Activated CD4-positive, alpha-beta T cell treated with anti-CD3 and anti-CD28 coated beads for 36 hours (primary cell): ENCODE results near the gene SECTM1. TPM values are rescaled to one million over a fixed set of nuclear protein-coding genes. Genes with fewer than 3 reads are reported as not detected.
A peak's percentile ranks its signal among the peaks of the same experiment; 100 is the strongest.
"Not testable (repeated sequence)": the region's sequence is repeated elsewhere in the genome, so short reads cannot be mapped to it uniquely, and the experiment has no call there.

Source experiments
- ATAC-seq: fragments of 200-7000 bp; cut with Tn5 transposase; one replicate; pipeline ENCODE4 v1.10.0; 2021; ENCODE audit warnings: mild to moderate bottlenecking, moderate library complexity
- CTCF ChIA-PET: fragments of 350-600 bp; sonication (Branson Sonifier 250); formaldehyde crosslinking; loops from one replicate; lab custom pipeline; 2021; ENCODE audit warnings: antibody characterized with exemption; lab: Charles Lee
- POLR2A ChIA-PET: fragments of 350-600 bp; sonication (Branson Sonifier 250); formaldehyde crosslinking; loops from one replicate; lab custom pipeline; 2021; ENCODE audit warnings: antibody characterized with exemption, inconsistent platforms; lab: Charles Lee
- DNase-seq: peaks from one replicate; pipeline ENCODE4 v3.0.0-alpha.2; 2020
- H3K27ac Mint-ChIP-seq: one replicate; pipeline ENCODE4 v1.8.0; 2021; ENCODE audit warnings: mixed read lengths
- H3K27me3 Mint-ChIP-seq: one replicate; pipeline ENCODE4 v1.8.0; 2021; ENCODE audit warnings: mixed read lengths
- H3K36me3 Mint-ChIP-seq: one replicate; pipeline ENCODE4 v1.8.0; 2021; ENCODE audit warnings: low read depth, mixed read lengths
- H3K4me1 Mint-ChIP-seq: one replicate; pipeline ENCODE4 v1.8.0; 2021; ENCODE audit warnings: mixed read lengths
- H3K4me3 Mint-ChIP-seq: one replicate; pipeline ENCODE4 v1.8.0; 2021; ENCODE audit warnings: mild to moderate bottlenecking, moderate library complexity, mixed read lengths
- H3K9me3 Mint-ChIP-seq: one replicate; pipeline ENCODE4 v1.8.0; 2021; ENCODE audit warnings: low read depth, mixed read lengths
- intact Hi-C, 2 experiments: fragments of 100-400 bp; cut with DNase I in 1 of 2; cut with micrococcal nuclease in 1 of 2; formaldehyde crosslinking; loops; one replicate each; pipeline versions ENCODE4 v1.14.2 to v1.15.1; 2022 to 2024; cut with DNase I, micrococcal nuclease
- total RNA-seq, 2 experiments: library from RNA; stranded (reverse); gene quantifications; one replicate each; pipeline ENCODE4 v1.2.3, GENCODE V29; 2021

Gene SECTM1
- total RNA-seq, 2 experiments from 2014 or later = 9.0 to 10.9 TPM

- H3K9me3 Mint-ChIP-seq = no peaks in the 10 kb centered on the region
- no peak for DNase-seq
- peaks cover 37% of the 10 kb centered on the region for H3K27me3 Mint-ChIP-seq
- H3K4me1 Mint-ChIP-seq = peaks cover 15% of the 10 kb centered on the region
- intact Hi-C loops = no loop called here
- ATAC-seq = no peak
- ChIA-PET CTCF (no interaction called here), POLR2A (no interaction called here)
- H3K4me3 Mint-ChIP-seq = no peak overlapping the region
- H3K27ac Mint-ChIP-seq = no peak overlapping the region
- H3K36me3 Mint-ChIP-seq = no peaks in the 10 kb centered on the region
Observed at GRCh38 chr17:82374626-82375331, 41.2 kb upstream of the SECTM1 start.

GRCh38 chr17:82373731-82374625 is 40.4 kb upstream of the SECTM1 start:
- Mint-ChIP-seq H3K36me3 (no peaks in the 10 kb centered on the region), H3K27ac (no peak overlapping the region), H3K27me3 (peaks cover 41% of the 10 kb centered on the region), H3K9me3 (no peaks in the 10 kb centered on the region), H3K4me1 (peaks cover 15% of the 10 kb centered on the region), H3K4me3 (no peak overlapping the region)
- DNase-seq (no peak), ATAC-seq (no peak)
- ChIA-PET CTCF (no interaction called here), POLR2A (no interaction called here)
- intact Hi-C loops = no loop called here

- H3K4me3 Mint-ChIP-seq, intact Hi-C loops, POLR2A ChIA-PET, ATAC-seq, H3K9me3 Mint-ChIP-seq, H3K36me3 Mint-ChIP-seq, H3K27ac Mint-ChIP-seq, DNase-seq: not testable (repeated sequence)
- Mint-ChIP-seq H3K4me1 (peaks cover 15% of the 10 kb centered on the region), H3K27me3 (peaks cover 38% of the 10 kb centered on the region)
- CTCF ChIA-PET = interaction anchor here (0.7 kb wide), 1 partner anchor 29 kb away, joined by 3 read pairs; no protein-coding TSS in a partner anchor
Observed at GRCh38 chr17:82373072-82373452, 39.5 kb upstream of the SECTM1 start.

- Mint-ChIP-seq H3K4me3 (no peak overlapping the region), H3K36me3 (no peaks in the 10 kb centered on the region), H3K27me3 (peaks cover 40% of the 10 kb centered on the region), H3K27ac (no peak overlapping the region), H3K9me3 (no peaks in the 10 kb centered on the region), H3K4me1 (peaks cover 15% of the 10 kb centered on the region)
- ChIA-PET CTCF (interaction anchor here (0.7 kb wide), 1 partner anchor 29 kb away, joined by 3 read pairs; no protein-coding TSS in a partner anchor), POLR2A (no interaction called here)
- intact Hi-C loops = no loop called here
- DNase-seq = no peak
- no peak for ATAC-seq
Observed at GRCh38 chr17:82372249-82373071, 38.9 kb upstream of the SECTM1 start.

- no peaks in the 10 kb centered on the region for H3K36me3 Mint-ChIP-seq
- no peak within 1 kb of the TSS for H3K27ac Mint-ChIP-seq
- H3K4me1 Mint-ChIP-seq = peaks cover 15% of the 10 kb centered on the region
- ChIA-PET CTCF (interaction anchor here (0.8 to 1.3 kb wide), 3 partner anchors 20 to 130 kb away, joined by 3 to 4 read pairs (median 3); no protein-coding TSS in a partner anchor), POLR2A (no interaction called here)
- intact Hi-C loops = no loop called here
- peak within 1 kb of the TSS; percentile 7 for H3K4me3 Mint-ChIP-seq
- ATAC-seq = no peak
- H3K27me3 Mint-ChIP-seq = peaks cover 42% of the 10 kb centered on the region
- no peaks in the 10 kb centered on the region for H3K9me3 Mint-ChIP-seq
- no peak for DNase-seq
Observed at GRCh38 chr17:82371333-82372248, 38.0 kb upstream of the SECTM1 start, which contains the start of gene UTS2R. UTS2R (plus strand) TSS chr17:82371765; CDS start chr17:82374325, 2,560 bp downstream.

- Mint-ChIP-seq H3K9me3 (no peaks in the 10 kb centered on the region), H3K4me3 (peak overlapping the region; percentile 7), H3K4me1 (peaks cover 15% of the 10 kb centered on the region), H3K36me3 (no peaks in the 10 kb centered on the region), H3K27me3 (peaks cover 38% of the 10 kb centered on the region), H3K27ac (no peak overlapping the region)
- peak; percentile 59 for DNase-seq
- peak; percentile 66 for ATAC-seq
- intact Hi-C loops = no loop called here
- ChIA-PET POLR2A (interaction anchor here (0.6 to 0.8 kb wide), 2 partner anchors 11 to 106 kb away, joined by 4 to 7 read pairs; no protein-coding TSS in a partner anchor), CTCF (interaction anchor here (0.6 to 1.3 kb wide), 9 partner anchors 11 to 129 kb away, joined by 3 to 11 read pairs (median 4); partner anchors contain the start of gene SECTM1)
Observed at GRCh38 chr17:82370471-82371332, 37.1 kb upstream of the SECTM1 start.

GRCh38 chr17:82369211-82369610 is 35.6 kb upstream of the SECTM1 start:
- Mint-ChIP-seq H3K4me1 (peaks cover 15% of the 10 kb centered on the region), H3K9me3 (no peaks in the 10 kb centered on the region), H3K27ac (no peak overlapping the region), H3K27me3 (peaks cover 35% of the 10 kb centered on the region), H3K36me3 (no peaks in the 10 kb centered on the region), H3K4me3 (no peak overlapping the region)
- CTCF ChIA-PET = interaction anchor here (1.2 kb wide), 1 partner anchor 10 kb away, joined by 11 read pairs; no protein-coding TSS in a partner anchor
- intact Hi-C loops = no loop called here
- no peak for ATAC-seq
- POLR2A ChIA-PET = no interaction called here
- no peak for DNase-seq

- CTCF ChIA-PET = interaction anchor here (1.1 kb wide), 1 partner anchor 47 kb away, joined by 3 read pairs; no protein-coding TSS in a partner anchor
- H3K4me1 Mint-ChIP-seq = peaks cover 13% of the 10 kb centered on the region
- no peak overlapping the region for H3K4me3 Mint-ChIP-seq
- H3K27ac Mint-ChIP-seq = no peak overlapping the region
- ATAC-seq (peak; percentile 54), DNase-seq (no peak)
- POLR2A ChIA-PET = no interaction called here
- peaks cover 27% of the 10 kb centered on the region for H3K27me3 Mint-ChIP-seq
- H3K9me3 Mint-ChIP-seq = no peaks in the 10 kb centered on the region
- no peaks in the 10 kb centered on the region for H3K36me3 Mint-ChIP-seq
- intact Hi-C loops = no loop called here
Observed at GRCh38 chr17:82367724-82368524, 34.4 kb upstream of the SECTM1 start.

- Mint-ChIP-seq H3K27me3 (peaks cover 21% of the 10 kb centered on the region), H3K36me3 (no peaks in the 10 kb centered on the region), H3K9me3 (no peaks in the 10 kb centered on the region), H3K27ac (no peak overlapping the region), H3K4me1 (peaks cover 8% of the 10 kb centered on the region), H3K4me3 (no peak overlapping the region)
- ChIA-PET CTCF (interaction anchor here (0.7 to 1.5 kb wide), 3 partner anchors 14 to 259 kb away, joined by 3 read pairs; no protein-coding TSS in a partner anchor), POLR2A (interaction anchor here (0.6 to 0.7 kb wide), 2 partner anchors 199 to 201 kb away, joined by 4 to 6 read pairs; no protein-coding TSS in a partner anchor)
- DNase-seq (no peak), ATAC-seq (no peak)
- intact Hi-C loops = no loop called here
Observed at GRCh38 chr17:82366749-82367148, 33.2 kb upstream of the SECTM1 start.
